GM12878 (cell line): ENCODE results near the gene CMC1. TPM values are rescaled to one million over a fixed set of nuclear protein-coding genes. Genes with fewer than 3 reads are reported as not detected.
A peak's percentile ranks its signal among the peaks of the same experiment; 100 is the strongest.

Experiments used
- IKZF2 ChIP-seq, 2 experiments: fragments of 450-650 bp; IDR thresholded peaks; 2 replicates each; pipeline ENCODE4 v1.6.1; 2017; ENCODE audit warnings: mild to moderate bottlenecking in 2 of 2, moderate library complexity in 2 of 2
- ZBTB40 ChIP-seq: fragments of 450-650 bp; IDR thresholded peaks from 2 replicates; pipeline ENCODE4 v1.6.1; 2016; ENCODE audit warnings: mild to moderate bottlenecking, moderate library complexity, borderline replicate concordance
- ZNF592 ChIP-seq: fragments of 450-650 bp; IDR thresholded peaks from 2 replicates; pipeline ENCODE4 v1.6.1; 2017; ENCODE audit warnings: mild to moderate bottlenecking, moderate library complexity
- polyA plus RNA-seq, 11 experiments: library from polyadenylated mRNA; depleted of rRNA in 4 of 11; unstranded in 6 of 11; stranded (reverse) in 5 of 11; fragments of >200 nt; fragmentation: Nextera tagmentation in 4 of 11; fragmentation: Illumina TruSeq in 1 of 11; extraction: Ambion mirVana in 4 of 11; extraction: Trizol in 1 of 11; gene quantifications; 1 replicate in 1 of 11; 2 replicates in 10 of 11; pipeline versions ENCODE4 v1.2.1 to v1.2.3, GENCODE V29; 2011 to 2016; ENCODE audit warnings: inconsistent platforms in 2 of 11, missing spikeins in 2 of 11, low read depth in 1 of 11
- total RNA-seq, 4 experiments: library from RNA; depleted of rRNA in 3 of 4; stranded (reverse); fragments of >200 nt in 3 of 4; fragmentation: Illumina TruSeq in 1 of 4; extraction: Trizol in 1 of 4; gene quantifications; 2 replicates each; pipeline versions ENCODE4 v1.2.1 to v1.2.3, GENCODE V29; 2013 to 2021

The CMC1 gene
- total and polyA plus RNA-seq, 10 of the 15 experiments (the other 5 are each of a cell fraction or from before 2014, with no cell fraction given) = 12.3 to 118 (median 29.3) TPM

GRCh38 chr3:28348629-28349468, 107.4 kb downstream of the CMC1 start, which contains the start of the genes AZI2 and ZCWPW2 (continued):
- TF ChIP-seq ZNF592 (no peak), ZBTB40 (peak; percentile 83), IKZF2 (IDR thresholded peaks at IDR 0.05) (peak; percentile 71 to 78)
- TF ChIP-seq, all 136 proteins: peak for 66
